NCI-H1436 (cell line): ENCODE data around the gene AKAP8.
"Not testable (repeated sequence)": the region's sequence is repeated elsewhere in the genome, so short reads cannot be mapped to it uniquely, and the experiment has no call there.

Experiments
- DNase-seq: peaks from one replicate; lab custom pipeline; 2025; lab: John Stamatoyannopoulos, UW

Gene AKAP8

GRCh38 chr19:15379083-15379998 lies at the start of gene AKAP8:
TSS of gene AKAP8 (minus strand) at chr19:15379787. CDS start at chr19:15379731, 56 bp downstream.
- peak; percentile 97 for DNase-seq

GRCh38 chr19:15427991-15428471 lies 48.4 kb upstream of the AKAP8 start:
- DNase-seq: no peak

GRCh38 chr19:15427350-15427700 lies 47.7 kb upstream of the AKAP8 start:
- no peak for DNase-seq

- DNase-seq: no peak
Observed at GRCh38 chr19:15426485-15427349, 47.1 kb upstream of the AKAP8 start.

GRCh38 chr19:15425321-15425950 lies 45.8 kb upstream of the AKAP8 start:
- no peak for DNase-seq

- DNase-seq: no peak
Observed at GRCh38 chr19:15424692-15425272, 45.2 kb upstream of the AKAP8 start.

- no peak for DNase-seq
Observed at GRCh38 chr19:15424121-15424520, 44.5 kb upstream of the AKAP8 start.

- DNase-seq: no peak
Observed at GRCh38 chr19:15423130-15423529, 43.5 kb upstream of the AKAP8 start.

- DNase-seq: no peak
Observed at GRCh38 chr19:15422296-15423075, 42.9 kb upstream of the AKAP8 start.

- no peak for DNase-seq
Observed at GRCh38 chr19:15421721-15422260, 42.2 kb upstream of the AKAP8 start.

- no peak for DNase-seq
Observed at GRCh38 chr19:15421136-15421695, 41.6 kb upstream of the AKAP8 start.

GRCh38 chr19:15419413-15420025 lies 39.9 kb upstream of the AKAP8 start:
- no peak for DNase-seq

GRCh38 chr19:15418579-15419412 lies 39.2 kb upstream of the AKAP8 start, which contains the start of gene AKAP8L:
TSS of gene AKAP8L (minus strand) at chr19:15418988. CDS start at chr19:15418923, 65 bp downstream.
- peak; percentile 99 for DNase-seq

GRCh38 chr19:15418231-15418578 lies 38.6 kb upstream of the AKAP8 start:
- DNase-seq: peak; percentile 36

GRCh38 chr19:15417699-15418098 lies 38.1 kb upstream of the AKAP8 start:
- no peak for DNase-seq

GRCh38 chr19:15412832-15413231 lies 33.2 kb upstream of the AKAP8 start:
- no peak for DNase-seq

- not testable (repeated sequence) for DNase-seq
Observed at GRCh38 chr19:15411351-15411750, 31.8 kb upstream of the AKAP8 start.

- DNase-seq: no peak
Observed at GRCh38 chr19:15404780-15405211, 25.2 kb upstream of the AKAP8 start.
